ENCODE measurements around the gene TMC8. TPM values are rescaled to one million over a fixed set of nuclear protein-coding genes. Genes with fewer than 3 reads are reported as not detected.

The TMC8 gene
- total and polyA plus RNA-seq, 4 donors = 1.3 to 14.5 (median 5.0) TPM

DNA sequence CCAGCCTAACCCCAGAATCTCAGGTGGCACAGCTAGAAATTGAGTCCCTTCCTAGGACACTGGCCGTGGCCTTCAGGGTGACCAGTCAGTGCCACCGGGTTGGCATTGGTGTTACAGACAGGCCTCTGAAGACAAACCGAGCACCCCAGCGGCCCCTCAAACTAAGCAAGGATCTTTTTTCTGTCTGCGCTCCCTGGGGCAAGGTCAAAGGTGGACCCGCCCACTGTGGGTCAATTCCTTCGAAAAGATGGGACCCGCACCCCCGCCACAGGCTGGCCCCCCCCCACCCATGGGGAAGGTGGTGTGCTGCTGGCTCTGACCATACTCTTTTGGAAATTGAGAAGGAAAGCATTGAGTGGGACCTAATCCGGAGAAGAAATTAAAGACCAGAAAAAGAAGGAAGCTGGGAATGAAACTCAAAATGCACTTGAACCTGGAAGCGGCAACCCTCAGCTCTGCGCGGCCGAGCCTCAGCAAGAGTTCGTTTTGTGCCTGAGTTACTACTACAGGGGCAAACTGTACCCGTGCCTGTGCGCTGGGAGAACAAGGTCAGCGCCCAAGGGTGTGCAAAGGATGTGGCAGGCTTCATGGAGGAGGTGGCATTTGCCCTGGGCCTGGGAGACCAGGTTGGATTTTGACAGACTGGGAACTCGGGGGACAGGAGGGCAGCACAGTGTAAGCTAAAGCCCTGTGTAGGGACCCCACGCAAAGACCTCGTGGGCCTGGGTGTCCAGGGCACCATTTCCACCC lies 22.4 kb upstream of the TMC8 start:
- Histone ChIP-seq H3K27ac (ENCODE audit: low read depth in 1 of 2, low read length in 2 of 2) (no peak overlapping the region), H3K4me1 (ENCODE audit: control insufficient read depth in 4 of 4, insufficient read depth in 4 of 4, low read length in 3 of 4) (peaks cover 0 to 4% (median 2%) of the 10 kb centered on the region in 4 donors), H3K27me3 (ENCODE audit: control insufficient read depth in 4 of 4, insufficient read depth in 4 of 4, low read length in 3 of 4) (no peaks in the 10 kb centered on the region), H3K9ac (ENCODE audit: low read depth in 1 of 2, low read length in 2 of 2) (no peak overlapping the region), H3K9me3 (ENCODE audit: control insufficient read depth in 4 of 4, low read length in 3 of 4) (no peaks in the 10 kb centered on the region), H3K36me3 (ENCODE audit: control insufficient read depth in 4 of 4, insufficient read depth in 3 of 4, low read depth in 1 of 4, low read length in 3 of 4) (peaks cover 2 to 23% (median 13%) of the 10 kb centered on the region in 4 donors), H3K4me3 (ENCODE audit: low read depth in 1 of 3, low read length in 3 of 3) (no peak overlapping the region)
- WGBS = 93% methylated on average over 21 of the region's 21 CpGs
- TF ChIP-seq RXRA (IDR thresholded peaks at IDR 0.05) = no peak
- TF ChIP-seq, protein P1, sequence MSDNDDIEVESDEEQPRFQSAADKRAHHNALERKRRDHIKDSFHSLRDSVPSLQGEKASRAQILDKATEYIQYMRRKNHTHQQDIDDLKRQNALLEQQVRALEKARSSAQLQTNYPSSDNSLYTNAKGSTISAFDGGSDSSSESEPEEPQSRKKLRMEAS (IDR thresholded peaks at IDR 0.05) = no peak
- TF ChIP-seq YY1 (IDR thresholded peaks at IDR 0.05) = no peak
- TF ChIP-seq, protein P2, sequence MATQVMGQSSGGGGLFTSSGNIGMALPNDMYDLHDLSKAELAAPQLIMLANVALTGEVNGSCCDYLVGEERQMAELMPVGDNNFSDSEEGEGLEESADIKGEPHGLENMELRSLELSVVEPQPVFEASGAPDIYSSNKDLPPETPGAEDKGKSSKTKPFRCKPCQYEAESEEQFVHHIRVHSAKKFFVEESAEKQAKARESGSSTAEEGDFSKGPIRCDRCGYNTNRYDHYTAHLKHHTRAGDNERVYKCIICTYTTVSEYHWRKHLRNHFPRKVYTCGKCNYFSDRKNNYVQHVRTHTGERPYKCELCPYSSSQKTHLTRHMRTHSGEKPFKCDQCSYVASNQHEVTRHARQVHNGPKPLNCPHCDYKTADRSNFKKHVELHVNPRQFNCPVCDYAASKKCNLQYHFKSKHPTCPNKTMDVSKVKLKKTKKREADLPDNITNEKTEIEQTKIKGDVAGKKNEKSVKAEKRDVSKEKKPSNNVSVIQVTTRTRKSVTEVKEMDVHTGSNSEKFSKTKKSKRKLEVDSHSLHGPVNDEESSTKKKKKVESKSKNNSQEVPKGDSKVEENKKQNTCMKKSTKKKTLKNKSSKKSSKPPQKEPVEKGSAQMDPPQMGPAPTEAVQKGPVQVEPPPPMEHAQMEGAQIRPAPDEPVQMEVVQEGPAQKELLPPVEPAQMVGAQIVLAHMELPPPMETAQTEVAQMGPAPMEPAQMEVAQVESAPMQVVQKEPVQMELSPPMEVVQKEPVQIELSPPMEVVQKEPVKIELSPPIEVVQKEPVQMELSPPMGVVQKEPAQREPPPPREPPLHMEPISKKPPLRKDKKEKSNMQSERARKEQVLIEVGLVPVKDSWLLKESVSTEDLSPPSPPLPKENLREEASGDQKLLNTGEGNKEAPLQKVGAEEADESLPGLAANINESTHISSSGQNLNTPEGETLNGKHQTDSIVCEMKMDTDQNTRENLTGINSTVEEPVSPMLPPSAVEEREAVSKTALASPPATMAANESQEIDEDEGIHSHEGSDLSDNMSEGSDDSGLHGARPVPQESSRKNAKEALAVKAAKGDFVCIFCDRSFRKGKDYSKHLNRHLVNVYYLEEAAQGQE (IDR thresholded peaks at IDR 0.05) = no peak
- TF ChIP-seq, protein P3, sequence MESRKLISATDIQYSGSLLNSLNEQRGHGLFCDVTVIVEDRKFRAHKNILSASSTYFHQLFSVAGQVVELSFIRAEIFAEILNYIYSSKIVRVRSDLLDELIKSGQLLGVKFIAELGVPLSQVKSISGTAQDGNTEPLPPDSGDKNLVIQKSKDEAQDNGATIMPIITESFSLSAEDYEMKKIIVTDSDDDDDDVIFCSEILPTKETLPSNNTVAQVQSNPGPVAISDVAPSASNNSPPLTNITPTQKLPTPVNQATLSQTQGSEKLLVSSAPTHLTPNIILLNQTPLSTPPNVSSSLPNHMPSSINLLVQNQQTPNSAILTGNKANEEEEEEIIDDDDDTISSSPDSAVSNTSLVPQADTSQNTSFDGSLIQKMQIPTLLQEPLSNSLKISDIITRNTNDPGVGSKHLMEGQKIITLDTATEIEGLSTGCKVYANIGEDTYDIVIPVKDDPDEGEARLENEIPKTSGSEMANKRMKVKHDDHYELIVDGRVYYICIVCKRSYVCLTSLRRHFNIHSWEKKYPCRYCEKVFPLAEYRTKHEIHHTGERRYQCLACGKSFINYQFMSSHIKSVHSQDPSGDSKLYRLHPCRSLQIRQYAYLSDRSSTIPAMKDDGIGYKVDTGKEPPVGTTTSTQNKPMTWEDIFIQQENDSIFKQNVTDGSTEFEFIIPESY (IDR thresholded peaks at IDR 0.05) = no peak
- no peak for TF ChIP-seq FOXA2 (IDR thresholded peaks at IDR 0.05)
- TF ChIP-seq, protein P4, sequence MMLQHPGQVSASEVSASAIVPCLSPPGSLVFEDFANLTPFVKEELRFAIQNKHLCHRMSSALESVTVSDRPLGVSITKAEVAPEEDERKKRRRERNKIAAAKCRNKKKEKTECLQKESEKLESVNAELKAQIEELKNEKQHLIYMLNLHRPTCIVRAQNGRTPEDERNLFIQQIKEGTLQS (IDR thresholded peaks at IDR 0.05) = no peak
- no peak for TF ChIP-seq HNF4G (IDR thresholded peaks at IDR 0.05)
- TF ChIP-seq, protein P5, sequence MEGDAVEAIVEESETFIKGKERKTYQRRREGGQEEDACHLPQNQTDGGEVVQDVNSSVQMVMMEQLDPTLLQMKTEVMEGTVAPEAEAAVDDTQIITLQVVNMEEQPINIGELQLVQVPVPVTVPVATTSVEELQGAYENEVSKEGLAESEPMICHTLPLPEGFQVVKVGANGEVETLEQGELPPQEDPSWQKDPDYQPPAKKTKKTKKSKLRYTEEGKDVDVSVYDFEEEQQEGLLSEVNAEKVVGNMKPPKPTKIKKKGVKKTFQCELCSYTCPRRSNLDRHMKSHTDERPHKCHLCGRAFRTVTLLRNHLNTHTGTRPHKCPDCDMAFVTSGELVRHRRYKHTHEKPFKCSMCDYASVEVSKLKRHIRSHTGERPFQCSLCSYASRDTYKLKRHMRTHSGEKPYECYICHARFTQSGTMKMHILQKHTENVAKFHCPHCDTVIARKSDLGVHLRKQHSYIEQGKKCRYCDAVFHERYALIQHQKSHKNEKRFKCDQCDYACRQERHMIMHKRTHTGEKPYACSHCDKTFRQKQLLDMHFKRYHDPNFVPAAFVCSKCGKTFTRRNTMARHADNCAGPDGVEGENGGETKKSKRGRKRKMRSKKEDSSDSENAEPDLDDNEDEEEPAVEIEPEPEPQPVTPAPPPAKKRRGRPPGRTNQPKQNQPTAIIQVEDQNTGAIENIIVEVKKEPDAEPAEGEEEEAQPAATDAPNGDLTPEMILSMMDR (IDR thresholded peaks at IDR 0.05; ENCODE audit: low read depth, low read length, missing input control) = no peak
- TF ChIP-seq EGR1 (IDR thresholded peaks at IDR 0.05; ENCODE audit: low read depth in 2 of 2) = no peak
- TF ChIP-seq SP1 (IDR thresholded peaks at IDR 0.05) = no peak
- TF ChIP-seq NR2F2 (IDR thresholded peaks at IDR 0.05) = no peak
- no peak for TF ChIP-seq FOXA1 (IDR thresholded peaks at IDR 0.05)
- TF ChIP-seq TAF1 (conservative IDR thresholded peaks at IDR 0.05) = no peak
- no peak for TF ChIP-seq RAD21 (IDR thresholded peaks at IDR 0.05)
- TF ChIP-seq HNF4A (conservative IDR thresholded peaks at IDR 0.05) = no peak
- DNase-seq (ENCODE audit: low spot score) = no peak

Measured in liver (tissue), 9 donors.